GM10847 (cell line): ENCODE data around the gene CNP.

Source experiments
- POLR2A ChIP-seq: IDR thresholded peaks from 2 replicates; pipeline ENCODE4 v1.6.1; 2011; ENCODE audit not compliant: insufficient read length; ENCODE audit errors: extremely low read depth

The CNP gene

GRCh38 chr17:41937970-41938954 lies 28.3 kb upstream of the CNP start:
- TF ChIP-seq POLR2A, result no peak

GRCh38 chr17:41939044-41939692 lies 27.4 kb upstream of the CNP start:
- no peak for TF ChIP-seq POLR2A

GRCh38 chr17:41939693-41940090 lies 26.9 kb upstream of the CNP start:
- TF ChIP-seq POLR2A, result no peak

GRCh38 chr17:41941168-41941567 lies 25.4 kb upstream of the CNP start:
- no peak for TF ChIP-seq POLR2A

- no peak for TF ChIP-seq POLR2A
These were observed 23.8 kb upstream of the CNP start for GRCh38 chr17:41942626-41943373.

GRCh38 chr17:41943492-41943891 lies 23.1 kb upstream of the CNP start:
- TF ChIP-seq POLR2A, result no peak

GRCh38 chr17:41944943-41945342 lies 21.7 kb upstream of the CNP start:
- TF ChIP-seq POLR2A, result no peak

GRCh38 chr17:41948762-41949460 lies 17.7 kb upstream of the CNP start:
- TF ChIP-seq POLR2A, result no peak

- no peak for TF ChIP-seq POLR2A
These were observed 10.1 kb upstream of the CNP start for GRCh38 chr17:41956522-41956921.

GRCh38 chr17:41957031-41957868 lies 9.3 kb upstream of the CNP start:
- no peak for TF ChIP-seq POLR2A

- TF ChIP-seq POLR2A, result no peak
These were observed 8.6 kb upstream of the CNP start for GRCh38 chr17:41957869-41958439.

GRCh38 chr17:41959030-41959335 lies 7.6 kb upstream of the CNP start:
- TF ChIP-seq POLR2A, result no peak

GRCh38 chr17:41959336-41960095 lies 7.1 kb upstream of the CNP start:
- TF ChIP-seq POLR2A, result no peak
